ENCODE results near the gene BTBD2.

BTBD2 gene

GRCh38 chr19:1945899-1946298, 69.6 kb downstream of the BTBD2 start:
- in situ Hi-C loops (cut with MboI; ENCODE audit: low sequenced_read_pairs, unreplicated experiment): no loop called here
- DNase-seq (ENCODE audit: low spot score): no peak
- peak; percentile 31 for TF ChIP-seq CTCF (IDR thresholded peaks at IDR 0.05; ENCODE audit: borderline replicate concordance, control extremely low read depth, extremely low read depth, insufficient read depth, missing control alignments)

- TF ChIP-seq CTCF (IDR thresholded peaks at IDR 0.05; ENCODE audit: borderline replicate concordance, control extremely low read depth, extremely low read depth, insufficient read depth, missing control alignments): no peak
Measured at GRCh38 chr19:1944916-1945561, 70.5 kb downstream of the BTBD2 start.

GRCh38 chr19:1944088-1944915, 71.2 kb downstream of the BTBD2 start:
- DNase-seq (ENCODE audit: low spot score): no peak
- in situ Hi-C loops (cut with MboI; ENCODE audit: low sequenced_read_pairs, unreplicated experiment): no loop called here
- TF ChIP-seq CTCF (IDR thresholded peaks at IDR 0.05; ENCODE audit: borderline replicate concordance, control extremely low read depth, extremely low read depth, insufficient read depth, missing control alignments): no peak

More at GRCh38 chr19:1944916-1945561, 70.5 kb downstream of the BTBD2 start:
- no peak for DNase-seq (ENCODE audit: low spot score)
- in situ Hi-C loops (cut with MboI; ENCODE audit: low sequenced_read_pairs, unreplicated experiment): no loop called here

- TF ChIP-seq CTCF (IDR thresholded peaks at IDR 0.05; ENCODE audit: borderline replicate concordance, control extremely low read depth, extremely low read depth, insufficient read depth, missing control alignments): no peak
- in situ Hi-C loops (cut with MboI; ENCODE audit: low sequenced_read_pairs, unreplicated experiment): no loop called here
- DNase-seq (ENCODE audit: low spot score): no peak
Measured at GRCh38 chr19:1943661-1944087, 71.8 kb downstream of the BTBD2 start.

- in situ Hi-C loops (cut with MboI; ENCODE audit: low sequenced_read_pairs, unreplicated experiment): no loop called here
- DNase-seq (ENCODE audit: low spot score): no peak
- TF ChIP-seq CTCF (IDR thresholded peaks at IDR 0.05; ENCODE audit: borderline replicate concordance, control extremely low read depth, extremely low read depth, insufficient read depth, missing control alignments): no peak
Measured at GRCh38 chr19:1942934-1943555, 72.5 kb downstream of the BTBD2 start.

GRCh38 chr19:1942078-1942933, 73.2 kb downstream of the BTBD2 start:
- in situ Hi-C loops (cut with MboI; ENCODE audit: low sequenced_read_pairs, unreplicated experiment): no loop called here
- TF ChIP-seq CTCF (IDR thresholded peaks at IDR 0.05; ENCODE audit: borderline replicate concordance, control extremely low read depth, extremely low read depth, insufficient read depth, missing control alignments): no peak
- DNase-seq (ENCODE audit: low spot score): peak; percentile 86

Measured in GM13976 (cell line).